ENCODE data around the gene KSR1.
"Not testable (repeated sequence)": the region's sequence is repeated elsewhere in the genome, so short reads cannot be mapped to it uniquely, and the experiment has no call there.

The KSR1 gene

GRCh38 chr17:27453471-27453870 lies 2.8 kb upstream of the KSR1 start:
- no peak for FAIRE-seq
- peak; percentile 41 for DNase-seq (ENCODE audit: low spot score)

DNA sequence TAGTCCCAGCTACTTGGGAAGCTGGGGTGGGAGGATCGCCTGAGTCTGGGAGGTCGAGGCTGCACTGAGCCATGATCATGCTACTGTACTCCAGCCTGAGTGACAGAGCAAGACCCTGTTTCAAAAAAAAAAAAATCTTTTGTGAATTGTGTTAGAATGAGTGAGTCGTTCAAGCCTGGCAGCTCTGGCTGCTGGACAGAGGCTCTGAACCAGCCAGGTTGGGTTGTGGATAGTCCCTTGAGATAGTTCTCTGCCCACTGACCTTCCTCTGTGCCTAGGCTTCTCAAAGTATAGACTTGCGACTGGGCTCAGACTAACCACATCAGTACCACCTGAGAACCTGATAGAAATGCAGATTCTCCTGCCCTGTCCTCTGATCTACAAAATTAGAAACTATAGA lies 2.2 kb upstream of the KSR1 start:
- no peak for DNase-seq (ENCODE audit: low spot score)

DNA sequence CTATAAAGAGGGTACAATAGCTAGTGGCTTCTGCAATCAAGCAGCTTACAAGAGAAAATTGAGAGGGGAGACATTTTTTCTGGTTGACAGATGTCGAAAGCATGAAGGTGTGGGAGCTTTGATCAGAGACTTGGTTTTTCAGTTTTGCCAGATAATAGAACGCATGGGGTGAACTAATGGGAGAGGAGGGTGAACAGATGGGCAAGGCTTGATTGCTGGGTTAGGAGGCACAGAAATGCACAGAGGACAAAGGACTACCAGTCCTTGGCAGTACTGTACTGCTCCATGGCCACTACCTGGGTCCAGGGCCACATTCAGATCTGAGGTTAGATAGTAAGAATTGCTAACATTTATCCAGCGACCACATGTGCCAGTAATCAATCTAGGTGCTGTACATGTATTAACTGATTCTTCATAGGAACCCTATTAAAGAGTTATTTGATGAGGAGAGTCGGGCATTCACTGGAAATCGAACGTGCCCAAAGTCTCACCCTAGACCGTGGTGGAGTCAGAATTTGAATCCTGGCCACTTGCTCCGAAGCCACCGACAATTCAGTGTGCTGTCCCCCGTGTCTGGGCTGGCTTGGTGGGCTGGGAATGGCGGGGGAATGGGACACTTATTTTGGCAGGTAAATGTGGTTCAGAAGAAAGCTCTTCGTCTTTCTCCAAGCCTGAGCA lies 873 bp upstream of the KSR1 start:
- DNase-seq (ENCODE audit: low spot score) (no peak), FAIRE-seq (no peak)

More for the DNA sequence above, 2.2 kb upstream of the KSR1 start:
- FAIRE-seq = no peak

DNA sequence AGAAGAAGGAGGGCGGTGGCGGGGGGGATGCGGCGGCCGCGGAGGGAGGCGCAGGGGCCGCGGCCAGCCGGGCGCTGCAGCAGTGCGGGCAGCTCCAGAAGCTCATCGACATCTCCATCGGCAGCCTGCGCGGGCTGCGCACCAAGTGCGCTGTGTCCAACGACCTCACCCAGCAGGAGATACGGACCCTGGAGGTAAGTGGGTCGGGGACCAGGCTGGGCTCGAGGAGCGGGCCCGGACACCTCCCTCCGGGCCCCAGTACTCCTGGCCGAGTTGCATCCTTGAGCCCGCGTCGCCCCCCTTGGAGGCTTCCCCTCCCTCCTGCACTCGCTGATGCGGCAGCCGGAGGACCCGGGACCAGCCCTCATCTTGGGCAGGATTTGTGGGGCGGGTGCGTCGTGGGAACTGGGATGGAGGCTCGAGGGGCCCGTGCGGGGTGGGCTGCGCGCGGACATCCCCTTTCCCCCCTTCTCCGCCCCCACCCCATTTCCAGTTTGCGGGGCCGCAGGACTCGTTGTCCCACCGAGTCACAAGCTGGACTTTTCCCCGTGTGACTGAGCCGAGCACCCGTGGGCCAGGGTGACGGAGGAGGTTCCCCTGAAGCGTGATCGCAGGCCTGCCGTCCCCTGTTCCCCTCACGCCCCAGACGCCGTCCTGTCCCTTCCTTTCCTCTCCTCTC lies 572 bp downstream of the KSR1 start:
- DNase-seq (ENCODE audit: low spot score) (no peak), FAIRE-seq (no peak)

GRCh38 chr17:27457360-27457715 lies 1.1 kb downstream of the KSR1 start:
- FAIRE-seq (no peak), DNase-seq (ENCODE audit: low spot score) (no peak)

DNA sequence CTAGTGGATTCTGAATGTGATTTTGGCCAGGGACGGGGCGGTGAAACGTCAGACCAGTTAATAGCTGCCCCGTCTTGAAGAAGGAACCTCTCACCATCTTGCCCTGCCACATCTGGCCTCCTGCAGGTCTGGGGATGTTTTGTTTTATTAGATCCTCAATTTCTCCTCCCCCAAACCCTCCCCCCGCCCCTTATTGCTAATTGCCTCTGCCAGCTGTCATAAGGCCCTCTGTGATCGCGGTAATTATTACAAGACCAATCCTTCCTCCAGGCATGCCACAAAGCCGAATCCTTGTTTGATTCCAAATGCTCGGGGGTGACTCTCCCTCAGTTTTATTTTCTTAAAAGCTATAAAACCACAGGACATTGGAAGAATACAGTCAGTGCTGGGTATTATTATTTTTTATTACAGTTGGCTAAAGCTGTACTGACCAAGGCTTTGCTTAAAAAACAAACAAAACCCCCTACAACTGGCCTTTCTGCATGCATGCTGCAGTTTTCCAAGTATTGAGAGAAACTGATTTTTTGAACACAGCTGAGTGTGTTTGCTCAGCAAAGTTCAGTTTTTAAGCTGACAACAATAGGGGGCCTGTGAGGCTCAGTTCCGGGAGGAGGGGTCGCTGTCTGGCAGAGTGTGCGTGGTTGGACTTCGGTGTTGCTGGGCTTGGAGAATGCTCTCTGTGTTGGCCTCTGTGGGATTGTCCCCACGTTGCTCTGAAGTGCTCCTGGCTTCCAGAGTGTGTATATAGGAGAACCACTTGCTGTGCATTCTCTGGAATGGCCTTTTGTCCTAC lies 1.7 kb downstream of the KSR1 start:
- DNase-seq (ENCODE audit: low spot score) (no peak), FAIRE-seq (no peak)

DNA sequence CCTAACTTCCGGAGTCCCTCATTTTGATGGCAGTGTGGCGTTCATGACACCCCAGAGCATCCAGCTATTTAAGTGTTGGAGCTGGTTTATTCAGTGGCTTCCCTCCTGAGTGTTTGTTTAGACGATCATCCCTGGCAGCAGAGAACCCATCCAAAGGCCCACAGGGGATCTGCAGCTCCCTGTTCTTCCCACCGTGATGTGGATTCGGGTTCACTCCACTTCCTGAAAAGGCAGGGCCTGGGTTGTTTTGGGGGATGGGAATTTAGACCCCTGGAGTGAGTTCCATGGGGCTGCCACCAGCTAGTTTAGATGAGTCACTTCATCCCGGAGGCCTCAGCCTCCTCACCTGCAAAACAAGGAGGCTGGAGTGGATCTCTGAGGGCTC lies 2.3 kb downstream of the KSR1 start:
- no peak for DNase-seq (ENCODE audit: low spot score)
- no peak for FAIRE-seq

DNA sequence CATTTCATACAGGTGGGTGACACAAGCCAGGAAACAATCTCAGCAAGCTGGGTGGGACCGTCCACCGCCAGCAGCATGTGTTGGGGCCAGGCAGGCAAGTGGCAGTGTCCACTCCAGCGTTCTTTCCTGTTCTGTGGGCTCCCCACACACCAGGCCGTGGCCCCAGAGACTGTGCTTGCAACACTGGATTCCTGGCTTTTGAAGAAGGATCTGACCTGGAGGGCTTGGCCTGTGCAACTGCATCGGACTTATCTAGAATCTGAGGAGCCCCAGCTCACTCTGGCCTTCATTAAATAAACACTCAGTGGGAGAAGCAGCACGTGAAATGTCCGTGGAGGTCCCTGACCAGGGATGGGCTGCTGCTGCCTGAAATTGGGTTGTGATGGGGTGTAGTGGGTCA lies 3.2 kb downstream of the KSR1 start:
- FAIRE-seq (no peak), DNase-seq (ENCODE audit: low spot score) (no peak)

GRCh38 chr17:27460196-27460725 lies 4.0 kb downstream of the KSR1 start:
- no peak for FAIRE-seq
- no peak for DNase-seq (ENCODE audit: low spot score)

- no peak for FAIRE-seq
- no peak for DNase-seq (ENCODE audit: low spot score)
Measured at GRCh38 chr17:27461192-27461859, 5.1 kb downstream of the KSR1 start.

GRCh38 chr17:27462149-27462548 lies 5.9 kb downstream of the KSR1 start:
- DNase-seq (ENCODE audit: low spot score) = no peak
- no peak for FAIRE-seq

- FAIRE-seq = no peak
- no peak for DNase-seq (ENCODE audit: low spot score)
Measured at GRCh38 chr17:27462714-27463113, 6.5 kb downstream of the KSR1 start.

- FAIRE-seq = no peak
- peak; percentile 56 for DNase-seq (ENCODE audit: low spot score)
Measured at GRCh38 chr17:27463235-27463677, 7.0 kb downstream of the KSR1 start.

GRCh38 chr17:27464019-27464418 lies 7.8 kb downstream of the KSR1 start:
- not testable (repeated sequence) for FAIRE-seq; DNase-seq (ENCODE audit: low spot score)

GRCh38 chr17:27464431-27464830 lies 8.2 kb downstream of the KSR1 start:
- no peak for DNase-seq (ENCODE audit: low spot score)
- FAIRE-seq = no peak

DNA sequence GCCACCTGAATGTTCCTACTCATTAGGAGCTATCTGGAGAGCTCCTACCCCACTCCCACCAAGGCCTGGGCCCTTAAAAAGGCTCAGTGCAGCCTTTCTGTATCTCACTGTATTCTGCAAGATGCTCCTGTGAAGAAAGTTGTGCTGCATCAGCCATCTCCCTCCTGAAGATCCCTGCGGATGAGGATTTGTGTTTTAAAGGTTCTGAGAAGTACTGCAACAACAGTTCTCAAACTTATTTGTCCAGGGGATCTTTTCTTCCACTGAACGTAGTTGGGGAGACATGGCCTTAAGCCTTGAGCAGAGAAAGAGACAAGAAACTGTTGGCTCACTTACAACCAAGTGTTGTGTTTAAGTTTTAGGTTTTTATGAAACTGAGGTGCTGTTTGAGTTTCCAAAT lies 9.6 kb downstream of the KSR1 start:
- not testable (repeated sequence) for FAIRE-seq; DNase-seq (ENCODE audit: low spot score)

GRCh38 chr17:27466376-27466742 lies 10.1 kb downstream of the KSR1 start:
- no peak for FAIRE-seq
- DNase-seq (ENCODE audit: low spot score) = no peak

DNA sequence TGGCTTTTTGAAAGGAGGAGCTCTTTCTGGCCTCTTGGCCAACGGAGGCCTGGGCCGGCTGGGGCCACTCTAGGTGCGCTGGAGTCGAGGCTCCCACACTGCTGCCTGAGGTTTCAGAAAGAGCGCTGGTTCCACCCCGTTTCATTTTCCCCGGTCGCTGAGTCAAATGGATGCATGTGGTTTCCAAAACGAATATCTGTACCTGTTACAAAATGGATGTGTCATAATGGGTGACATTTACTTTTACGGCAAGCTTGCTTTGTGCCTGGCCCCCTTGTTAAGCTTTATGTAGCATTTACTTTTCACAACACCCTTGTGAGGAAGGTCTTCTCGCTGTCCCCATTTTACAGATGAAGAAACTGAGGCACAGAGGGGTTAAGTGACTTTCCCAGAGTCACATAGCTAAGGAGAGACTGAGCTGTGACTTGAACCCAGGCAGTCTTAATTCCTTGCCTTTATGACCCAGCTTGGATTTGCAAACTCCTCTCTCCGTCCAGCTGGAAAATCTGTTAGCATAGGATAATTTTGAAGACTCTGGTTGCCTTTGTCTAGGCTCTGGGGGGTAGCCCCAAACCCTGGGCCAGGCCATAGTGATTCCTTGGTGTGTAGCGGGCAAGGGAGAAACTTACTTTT lies 10.6 kb downstream of the KSR1 start:
- DNase-seq (ENCODE audit: low spot score) (no peak), FAIRE-seq (no peak)

- FAIRE-seq (no peak), DNase-seq (ENCODE audit: low spot score) (no peak)
Measured at GRCh38 chr17:27469256-27469655, 13.0 kb downstream of the KSR1 start.

DNA sequence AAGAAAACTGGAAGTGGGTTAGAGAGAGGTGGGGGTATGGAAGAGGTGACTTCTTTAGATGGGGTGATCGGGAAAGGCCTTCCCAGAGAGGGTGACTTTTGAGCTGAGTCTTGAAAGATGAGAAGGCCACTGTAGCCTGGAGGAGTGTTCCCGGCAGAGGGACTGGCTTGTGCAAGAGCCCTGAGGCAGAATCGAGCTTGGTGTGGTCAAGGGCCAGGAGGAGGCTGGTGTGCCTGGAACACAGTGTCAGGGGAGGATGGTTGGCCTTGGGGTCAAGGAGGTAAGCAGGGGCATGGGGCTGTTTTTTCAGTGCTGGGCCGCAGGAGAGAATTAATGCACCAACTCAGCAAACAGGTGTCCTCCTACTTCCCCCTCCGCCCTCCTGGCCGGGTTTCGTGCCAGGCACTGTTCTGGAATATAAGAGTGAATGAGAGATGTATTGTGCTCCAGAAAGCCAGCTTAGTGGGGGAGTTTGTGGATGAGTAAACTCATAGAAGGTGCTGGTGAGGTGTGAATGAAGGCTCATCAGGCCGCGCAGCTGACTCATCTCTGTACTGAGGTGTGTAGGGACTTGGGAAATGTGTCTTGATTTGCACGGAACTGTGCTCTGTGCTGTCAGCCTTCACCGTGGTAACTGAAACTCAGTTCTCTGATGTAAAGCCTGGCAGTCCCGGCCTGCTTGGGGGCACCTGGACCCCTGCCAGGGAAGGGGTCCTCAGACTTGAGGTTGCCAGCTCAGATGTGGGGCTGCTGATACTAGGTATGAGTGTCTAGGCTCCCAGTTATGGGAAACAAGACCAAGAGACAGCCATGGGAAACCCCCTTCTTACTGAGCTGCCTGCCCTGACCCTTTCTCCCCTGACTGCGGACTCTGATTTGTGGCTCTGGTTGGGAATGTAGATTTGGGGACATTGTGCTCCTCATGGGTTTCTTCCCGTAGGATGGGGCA lies 15.3 kb downstream of the KSR1 start:
- DNase-seq (ENCODE audit: low spot score) = peak; percentile 78
- FAIRE-seq = no peak

Data from RCC 7860 (cell line).